ENCODE measurements around the gene SPEM2. TPM values are rescaled to one million over a fixed set of nuclear protein-coding genes. Genes with fewer than 3 reads are reported as not detected.

SPEM2 gene
- total RNA-seq, 1 donor from 2014 or later, result 0.15 TPM

GRCh38 chr17:7437950-7438614, 12.7 kb downstream of the SPEM2 start:
- H3K36me3 Mint-ChIP-seq (ENCODE audit: low read depth, unreplicated experiment), result no peaks in the 10 kb centered on the region

DNA sequence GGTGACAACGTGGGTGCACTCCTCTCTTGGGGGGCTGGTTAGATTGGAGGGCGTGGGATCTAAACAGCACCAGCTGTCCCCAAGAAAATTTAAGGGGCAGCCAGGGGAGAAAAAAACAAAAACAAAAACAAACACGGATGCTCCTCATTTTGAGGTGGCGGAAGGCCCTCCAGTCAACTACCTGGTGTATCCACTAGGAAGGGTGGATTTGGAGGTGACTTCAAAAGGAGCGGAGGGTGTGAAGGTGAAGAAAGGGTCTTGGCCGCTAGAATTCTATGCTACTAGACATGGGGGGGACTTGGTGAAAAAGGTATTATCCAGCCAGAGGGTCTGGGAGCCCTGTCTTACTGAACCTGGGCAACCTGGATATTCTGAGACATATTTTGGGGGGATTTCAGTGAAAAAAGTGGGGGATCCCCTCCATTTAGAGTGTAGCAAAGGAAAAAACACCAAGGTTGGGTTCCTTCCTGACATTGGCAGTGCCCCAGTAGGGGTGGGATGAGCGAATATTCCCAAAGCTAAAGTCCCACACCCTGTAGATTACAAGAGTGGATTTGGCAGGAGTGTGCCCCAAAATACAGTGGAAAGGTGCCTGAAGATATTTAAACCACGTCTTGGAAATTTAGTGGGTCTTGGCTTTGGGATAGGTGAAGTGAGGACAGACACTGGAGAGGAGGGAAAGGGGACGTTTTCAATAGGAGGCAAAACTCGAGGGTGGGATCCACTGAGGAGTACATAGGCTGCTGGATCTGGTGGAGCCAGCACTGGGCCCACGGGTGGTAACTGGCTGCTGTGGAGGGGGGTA, 13.4 kb downstream of the SPEM2 start:
- H3K4me1 Mint-ChIP-seq (ENCODE audit: unreplicated experiment), result peaks cover 38% of the 10 kb centered on the region
- H3K36me3 Mint-ChIP-seq (ENCODE audit: low read depth, unreplicated experiment), result no peaks in the 10 kb centered on the region
- no peaks in the 10 kb centered on the region for H3K9me3 Mint-ChIP-seq (ENCODE audit: unreplicated experiment)
- TF ChIP-seq, protein P1, sequence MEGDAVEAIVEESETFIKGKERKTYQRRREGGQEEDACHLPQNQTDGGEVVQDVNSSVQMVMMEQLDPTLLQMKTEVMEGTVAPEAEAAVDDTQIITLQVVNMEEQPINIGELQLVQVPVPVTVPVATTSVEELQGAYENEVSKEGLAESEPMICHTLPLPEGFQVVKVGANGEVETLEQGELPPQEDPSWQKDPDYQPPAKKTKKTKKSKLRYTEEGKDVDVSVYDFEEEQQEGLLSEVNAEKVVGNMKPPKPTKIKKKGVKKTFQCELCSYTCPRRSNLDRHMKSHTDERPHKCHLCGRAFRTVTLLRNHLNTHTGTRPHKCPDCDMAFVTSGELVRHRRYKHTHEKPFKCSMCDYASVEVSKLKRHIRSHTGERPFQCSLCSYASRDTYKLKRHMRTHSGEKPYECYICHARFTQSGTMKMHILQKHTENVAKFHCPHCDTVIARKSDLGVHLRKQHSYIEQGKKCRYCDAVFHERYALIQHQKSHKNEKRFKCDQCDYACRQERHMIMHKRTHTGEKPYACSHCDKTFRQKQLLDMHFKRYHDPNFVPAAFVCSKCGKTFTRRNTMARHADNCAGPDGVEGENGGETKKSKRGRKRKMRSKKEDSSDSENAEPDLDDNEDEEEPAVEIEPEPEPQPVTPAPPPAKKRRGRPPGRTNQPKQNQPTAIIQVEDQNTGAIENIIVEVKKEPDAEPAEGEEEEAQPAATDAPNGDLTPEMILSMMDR (IDR thresholded peaks at IDR 0.05; ENCODE audit: unreplicated experiment), result no peak
- peak overlapping the region; percentile 55 for H3K27ac Mint-ChIP-seq (ENCODE audit: unreplicated experiment)
- DNase-seq (ENCODE audit: low spot score), result no peak
- peak overlapping the region; percentile 86 for H3K4me3 Mint-ChIP-seq (ENCODE audit: unreplicated experiment)
- H3K27me3 Mint-ChIP-seq (ENCODE audit: unreplicated experiment), result peaks cover 28% of the 10 kb centered on the region

More at GRCh38 chr17:7437950-7438614, 12.7 kb downstream of the SPEM2 start:
- Mint-ChIP-seq H3K4me3 (ENCODE audit: unreplicated experiment) (peak overlapping the region; percentile 89), H3K9me3 (ENCODE audit: unreplicated experiment) (no peaks in the 10 kb centered on the region), H3K27me3 (ENCODE audit: unreplicated experiment) (peaks cover 26% of the 10 kb centered on the region), H3K4me1 (ENCODE audit: unreplicated experiment) (peaks cover 36% of the 10 kb centered on the region), H3K27ac (ENCODE audit: unreplicated experiment) (peak overlapping the region; percentile 55)
- peak; percentile 68 for DNase-seq (ENCODE audit: low spot score)
- TF ChIP-seq, protein P1 (IDR thresholded peaks at IDR 0.05; ENCODE audit: unreplicated experiment), result no peak

GRCh38 chr17:7439462-7440112, 14.2 kb downstream of the SPEM2 start, which contains the start of gene FGF11:
TSS of gene FGF11 (plus strand) at chr17:7439512. CDS start at chr17:7439621, 109 bp downstream.
- peaks cover 40% of the 10 kb centered on the region for H3K4me1 Mint-ChIP-seq (ENCODE audit: unreplicated experiment)
- H3K9me3 Mint-ChIP-seq (ENCODE audit: unreplicated experiment), result no peaks in the 10 kb centered on the region
- peak; percentile 31 for DNase-seq (ENCODE audit: low spot score)
- peak within 1 kb of the TSS; percentile 92 for H3K4me3 Mint-ChIP-seq (ENCODE audit: unreplicated experiment)
- TF ChIP-seq, protein P1 (IDR thresholded peaks at IDR 0.05; ENCODE audit: unreplicated experiment), result no peak
- H3K27ac Mint-ChIP-seq (ENCODE audit: unreplicated experiment), result peak within 1 kb of the TSS; percentile 72
- no peaks in the 10 kb centered on the region for H3K36me3 Mint-ChIP-seq (ENCODE audit: low read depth, unreplicated experiment)
- H3K27me3 Mint-ChIP-seq (ENCODE audit: unreplicated experiment), result peaks cover 28% of the 10 kb centered on the region

GRCh38 chr17:7440113-7440833, 14.9 kb downstream of the SPEM2 start:
- no peaks in the 10 kb centered on the region for H3K9me3 Mint-ChIP-seq (ENCODE audit: unreplicated experiment)
- H3K4me3 Mint-ChIP-seq (ENCODE audit: unreplicated experiment), result peak overlapping the region; percentile 92
- peaks cover 29% of the 10 kb centered on the region for H3K27me3 Mint-ChIP-seq (ENCODE audit: unreplicated experiment)
- H3K4me1 Mint-ChIP-seq (ENCODE audit: unreplicated experiment), result peaks cover 36% of the 10 kb centered on the region
- TF ChIP-seq, protein P1 (IDR thresholded peaks at IDR 0.05; ENCODE audit: unreplicated experiment), result no peak
- no peaks in the 10 kb centered on the region for H3K36me3 Mint-ChIP-seq (ENCODE audit: low read depth, unreplicated experiment)
- no peak for DNase-seq (ENCODE audit: low spot score)
- H3K27ac Mint-ChIP-seq (ENCODE audit: unreplicated experiment), result peak overlapping the region; percentile 72

Data from endothelial cell (in vitro differentiated cells).